IPS DF 19.7 (cell line): Measurements from ENCODE around the gene UBE4A.

ENCODE experiments used
- DNase-seq: peaks from one replicate; pipeline ENCODE4 v3.0.0-alpha.2; 2013; ENCODE audit warnings: low read depth, low spot score

Gene UBE4A

DNA sequence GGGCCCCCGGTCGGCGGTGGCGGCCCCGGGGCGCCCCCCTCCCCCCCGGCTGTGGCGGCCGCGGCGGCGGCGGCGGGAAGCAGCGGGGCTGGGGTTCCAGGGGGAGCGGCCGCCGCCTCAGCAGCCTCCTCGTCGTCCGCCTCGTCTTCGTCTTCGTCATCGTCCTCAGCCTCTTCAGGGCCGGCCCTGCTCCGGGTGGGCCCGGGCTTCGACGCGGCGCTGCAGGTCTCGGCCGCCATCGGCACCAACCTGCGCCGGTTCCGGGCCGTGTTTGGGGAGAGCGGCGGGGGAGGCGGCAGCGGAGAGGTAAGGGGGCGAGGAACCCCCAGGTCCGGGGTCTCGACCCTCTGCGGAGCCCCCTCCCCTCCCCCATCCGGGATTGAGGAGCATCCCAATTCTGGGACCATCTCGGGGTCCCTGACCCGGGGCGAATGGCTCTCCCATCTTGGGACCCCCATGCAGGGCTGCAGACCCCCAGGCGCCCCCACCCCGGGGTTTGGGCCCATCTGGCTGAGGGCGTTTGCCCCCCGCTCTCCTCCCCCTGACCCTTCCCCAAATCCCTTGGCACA is 77.3 kb downstream of the UBE4A start:
- no peak for DNase-seq

DNA sequence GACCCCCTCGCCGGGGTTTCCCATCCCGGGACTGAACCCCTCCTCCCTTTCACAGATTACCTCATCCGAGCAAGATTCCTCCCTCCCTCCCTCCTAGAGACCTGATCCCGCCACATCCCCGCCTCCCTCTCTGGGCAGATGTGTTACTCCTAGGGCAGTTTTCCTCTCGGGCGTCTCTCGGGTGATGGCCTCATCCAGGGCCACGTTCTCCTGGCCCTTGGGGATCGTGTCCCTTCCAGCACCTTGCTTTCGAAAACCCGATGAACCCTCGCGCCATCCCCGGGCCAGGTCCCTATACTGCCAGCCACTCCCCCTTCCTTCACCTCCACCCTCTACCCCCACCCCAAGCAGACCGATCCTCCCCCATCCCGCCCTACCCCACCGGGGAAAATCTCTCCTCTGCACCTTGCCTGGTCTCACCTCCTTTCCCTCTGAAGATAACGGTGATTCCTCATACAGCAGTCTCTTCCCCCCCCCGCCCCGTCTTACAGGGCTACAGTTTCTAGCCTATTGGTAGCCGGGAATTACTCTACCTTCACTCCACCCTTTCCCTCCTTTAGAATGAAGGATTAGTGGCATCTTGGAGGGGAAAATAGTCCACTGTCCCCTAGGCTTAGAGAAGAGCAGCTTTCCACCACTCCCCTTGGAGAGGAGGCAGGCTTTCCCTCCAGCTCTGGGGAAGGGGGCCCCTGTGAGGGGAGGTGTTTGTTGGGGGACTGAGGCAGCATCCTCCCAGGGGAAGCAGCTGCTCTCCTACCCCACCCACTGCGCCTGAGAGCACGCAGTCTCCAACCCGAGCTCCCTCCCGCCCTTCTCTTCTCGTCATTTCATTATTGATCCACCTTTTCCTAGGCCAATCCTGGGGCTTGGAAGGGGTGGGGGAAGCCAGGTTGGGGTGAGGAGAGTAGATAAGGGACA is 78.1 kb downstream of the UBE4A start:
- DNase-seq, result no peak

DNA sequence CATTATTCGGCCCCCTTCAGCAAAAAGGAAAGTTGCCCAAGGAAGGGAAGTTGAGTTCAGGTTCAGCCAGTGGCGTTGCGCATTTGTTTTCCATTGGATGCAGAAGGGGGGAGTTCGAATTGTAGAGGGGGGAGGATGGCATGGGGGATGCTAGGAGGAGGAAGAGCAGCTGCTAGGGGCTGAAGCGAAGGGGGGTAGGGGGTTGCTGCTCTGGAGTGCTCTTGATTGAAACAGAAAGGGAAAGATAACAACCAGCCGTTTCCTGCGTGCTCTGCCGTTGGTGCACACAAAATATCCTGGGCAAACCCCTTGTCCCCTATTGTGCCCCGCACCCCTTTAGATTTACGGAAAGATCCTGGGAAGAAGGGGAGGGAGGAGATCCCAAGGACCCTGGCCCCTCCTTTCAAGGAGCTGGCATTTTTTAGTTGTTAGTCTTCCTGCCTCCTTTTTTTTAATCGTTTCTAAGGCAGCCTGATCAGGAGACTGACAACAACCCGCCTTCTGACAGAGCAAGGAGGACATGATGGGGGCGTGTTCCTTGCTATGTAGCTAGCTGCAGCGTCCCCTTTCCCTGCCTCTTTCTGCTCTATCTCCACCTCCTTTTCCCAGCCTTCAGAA is 79.0 kb downstream of the UBE4A start:
- DNase-seq, result no peak

DNA sequence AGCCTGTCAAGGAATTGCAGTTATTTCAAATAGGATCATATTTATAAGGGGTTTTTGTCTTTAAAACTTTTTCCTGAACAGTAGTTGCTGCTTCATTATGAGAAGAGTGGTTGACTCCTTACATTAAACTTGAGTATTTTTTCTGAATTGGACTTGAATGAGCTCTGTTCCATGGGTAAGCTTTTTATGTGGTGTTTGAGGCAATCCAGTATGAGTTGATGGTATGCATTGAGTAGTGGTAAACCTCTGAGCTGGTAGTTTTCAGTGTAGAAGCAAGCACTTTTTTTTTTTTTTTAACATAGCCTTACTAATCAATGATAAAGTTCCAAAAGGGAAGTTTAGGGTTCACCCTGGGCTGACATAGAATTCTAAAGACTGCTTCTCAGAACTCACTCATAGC is 80.2 kb downstream of the UBE4A start:
- DNase-seq, result no peak

DNA sequence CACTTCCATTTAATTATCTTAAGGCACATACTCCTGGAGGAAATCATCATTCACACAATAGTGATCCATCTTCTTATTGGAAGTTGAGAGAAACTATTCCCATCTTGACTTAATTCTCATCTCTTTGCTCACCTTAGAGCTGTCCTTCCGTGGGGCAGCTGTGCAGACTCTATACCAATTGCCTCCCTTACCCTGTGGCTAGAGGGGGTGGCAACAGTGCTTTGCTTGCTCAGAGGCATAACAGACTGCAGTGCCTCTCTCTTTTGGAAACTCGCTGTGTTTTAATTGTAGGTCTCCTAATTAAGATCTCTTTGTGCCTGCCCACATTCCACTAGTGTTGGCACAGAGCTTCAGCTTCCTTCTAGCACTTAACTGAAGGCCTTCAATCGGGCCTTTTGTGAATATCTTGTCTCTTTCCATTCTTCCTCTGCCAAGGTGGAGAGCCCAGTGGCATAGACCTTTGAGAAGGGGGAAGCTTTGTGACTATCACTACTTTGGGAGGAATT is 82.4 kb downstream of the UBE4A start:
- no peak for DNase-seq

DNA sequence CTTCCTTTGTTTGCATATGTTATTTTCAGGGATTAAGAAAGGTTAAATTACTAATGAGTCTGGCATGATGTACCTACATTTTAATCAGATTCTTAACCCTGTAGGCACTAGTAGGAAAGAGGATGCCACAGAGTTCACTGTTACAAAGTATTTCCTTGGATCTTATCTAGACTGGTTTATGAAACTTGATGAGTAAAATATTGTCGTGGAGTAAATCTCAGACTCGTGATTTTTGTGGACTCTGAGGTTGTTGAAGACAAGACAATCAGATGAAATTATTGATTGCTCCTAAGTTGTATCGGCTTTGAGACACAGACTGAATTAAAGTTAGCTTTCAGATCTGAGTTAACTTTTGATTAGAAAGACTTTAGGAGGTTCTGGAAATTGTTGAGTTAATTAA is 82.9 kb downstream of the UBE4A start:
- no peak for DNase-seq

DNA sequence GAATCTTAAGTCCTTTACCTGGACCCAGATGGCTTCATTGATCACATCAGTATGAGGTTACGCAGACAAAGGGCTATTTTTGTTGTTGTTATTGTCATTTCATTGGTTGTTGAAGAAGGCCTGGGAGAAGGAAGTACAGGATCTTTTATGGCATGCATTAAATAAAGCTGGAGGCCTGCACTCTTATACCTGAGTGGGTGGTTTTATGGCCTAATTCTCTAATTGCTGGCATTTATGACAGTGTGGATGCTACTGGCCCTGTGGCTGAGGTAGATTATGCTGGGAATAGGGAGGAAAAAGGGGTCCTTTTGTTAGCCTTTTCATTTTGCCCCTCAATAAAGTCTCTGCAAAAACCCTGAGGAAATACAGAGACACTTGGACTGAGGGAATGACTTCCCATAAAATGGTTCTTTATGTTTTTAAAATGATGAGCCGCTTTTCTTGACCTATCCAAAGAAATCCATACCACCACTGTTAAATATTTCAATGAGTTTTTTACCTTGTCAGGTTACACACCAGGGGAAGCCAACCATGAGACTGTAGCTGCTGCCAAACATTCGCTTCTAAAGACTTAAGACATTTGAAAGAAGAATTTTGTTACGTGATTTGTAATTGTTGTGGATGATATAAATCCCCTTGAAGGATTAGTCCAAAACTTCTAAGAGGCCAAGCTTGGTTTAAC is 83.6 kb downstream of the UBE4A start:
- no peak for DNase-seq

DNA sequence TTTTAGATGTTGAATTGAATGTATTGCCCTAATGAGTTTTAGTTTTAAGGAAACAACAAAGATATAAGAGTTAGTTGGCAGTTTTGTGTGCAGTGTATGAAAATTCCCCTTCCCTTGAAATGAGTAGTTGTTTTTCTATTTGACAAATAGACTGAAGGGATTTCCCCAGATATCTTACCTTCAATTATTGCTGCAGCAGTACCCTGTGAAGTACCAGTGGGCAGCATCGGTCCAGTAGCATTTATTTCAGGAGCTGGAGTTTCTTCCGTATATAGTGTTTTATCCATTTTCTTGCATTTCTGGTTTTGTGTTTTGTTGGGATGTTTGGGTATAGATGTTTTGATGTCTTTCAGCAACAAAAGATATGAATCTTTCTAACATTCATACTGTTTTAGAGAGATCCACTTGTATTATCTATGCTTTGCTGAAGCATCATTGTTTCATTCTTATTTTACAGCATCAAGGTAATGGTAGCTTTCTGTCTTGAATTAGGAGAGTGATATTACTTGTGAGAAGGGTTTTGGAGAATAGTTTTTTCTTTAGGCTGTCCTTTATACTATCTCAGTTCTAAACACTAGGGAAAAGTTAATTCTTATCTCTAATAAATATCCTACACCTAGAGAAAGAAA is 84.3 kb downstream of the UBE4A start:
- DNase-seq, result no peak

DNA sequence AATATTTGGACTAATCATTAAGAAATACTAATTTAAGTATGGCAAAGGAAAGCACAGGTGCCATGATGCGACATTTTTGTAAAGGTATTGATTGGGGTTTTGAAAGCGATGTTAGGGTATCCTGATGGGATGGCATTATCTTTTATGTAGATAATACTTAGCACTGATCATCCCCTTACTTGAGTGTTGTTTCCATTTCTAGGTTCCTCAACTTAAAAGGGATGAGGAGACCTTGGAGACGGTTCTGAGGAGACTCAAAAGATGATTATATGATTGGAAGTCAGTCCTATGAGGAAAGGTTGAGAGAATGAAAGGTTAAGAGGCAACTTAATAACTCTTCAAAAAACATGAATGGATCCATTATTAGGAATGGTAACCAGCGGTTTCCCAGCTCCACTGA is 88.0 kb downstream of the UBE4A start:
- no peak for DNase-seq

DNA sequence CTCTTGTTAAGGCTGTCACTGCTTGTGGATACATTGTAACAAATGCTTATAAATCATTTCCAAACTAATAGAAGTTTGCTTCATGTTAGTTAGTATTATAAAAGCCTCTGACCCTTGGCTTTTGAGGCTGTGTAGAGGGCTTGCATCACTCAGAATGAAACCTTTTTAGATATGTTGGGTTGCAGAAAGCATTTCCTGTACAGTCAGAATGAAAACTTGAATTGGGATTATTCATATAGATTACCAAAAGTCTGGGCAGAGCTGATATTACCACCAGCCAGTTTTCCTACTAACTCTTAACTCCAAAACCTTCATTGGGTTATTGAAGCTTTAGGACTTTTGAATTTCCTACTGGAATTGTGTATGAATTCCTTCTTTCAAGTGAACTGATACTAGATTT is 88.9 kb downstream of the UBE4A start:
- no peak for DNase-seq
